ENCODE data around the gene SNCAIP. TPM values are rescaled to one million over a fixed set of nuclear protein-coding genes. Genes with fewer than 3 reads are reported as not detected.

The SNCAIP gene
- total and polyA plus RNA-seq, 2 donors (not counting 1 experiment from before 2014, with no cell fraction given): 1.3 to 4.1 TPM

- H3K27ac ChIP-seq (ENCODE audit: insufficient read depth, low read length): no peak overlapping the region
- no peaks in the 10 kb centered on the region for H3K4me1 ChIP-seq (ENCODE audit: control insufficient read depth, extremely low read depth, insufficient read depth, low read length)
- no peaks in the 10 kb centered on the region for H3K79me2 ChIP-seq (ENCODE audit: control insufficient read depth, insufficient read depth, low read length)
- H3K9me3 ChIP-seq (ENCODE audit: control insufficient read depth, insufficient read depth, low read depth, low read length): no peaks in the 10 kb centered on the region
- DNase-seq (ENCODE audit: low read depth in 2 of 2): peak in 1 of 2 donors; percentile 81
- TF ChIP-seq, protein P1, sequence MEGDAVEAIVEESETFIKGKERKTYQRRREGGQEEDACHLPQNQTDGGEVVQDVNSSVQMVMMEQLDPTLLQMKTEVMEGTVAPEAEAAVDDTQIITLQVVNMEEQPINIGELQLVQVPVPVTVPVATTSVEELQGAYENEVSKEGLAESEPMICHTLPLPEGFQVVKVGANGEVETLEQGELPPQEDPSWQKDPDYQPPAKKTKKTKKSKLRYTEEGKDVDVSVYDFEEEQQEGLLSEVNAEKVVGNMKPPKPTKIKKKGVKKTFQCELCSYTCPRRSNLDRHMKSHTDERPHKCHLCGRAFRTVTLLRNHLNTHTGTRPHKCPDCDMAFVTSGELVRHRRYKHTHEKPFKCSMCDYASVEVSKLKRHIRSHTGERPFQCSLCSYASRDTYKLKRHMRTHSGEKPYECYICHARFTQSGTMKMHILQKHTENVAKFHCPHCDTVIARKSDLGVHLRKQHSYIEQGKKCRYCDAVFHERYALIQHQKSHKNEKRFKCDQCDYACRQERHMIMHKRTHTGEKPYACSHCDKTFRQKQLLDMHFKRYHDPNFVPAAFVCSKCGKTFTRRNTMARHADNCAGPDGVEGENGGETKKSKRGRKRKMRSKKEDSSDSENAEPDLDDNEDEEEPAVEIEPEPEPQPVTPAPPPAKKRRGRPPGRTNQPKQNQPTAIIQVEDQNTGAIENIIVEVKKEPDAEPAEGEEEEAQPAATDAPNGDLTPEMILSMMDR (conservative IDR thresholded peaks at IDR 0.05 in 1 of 2, IDR thresholded peaks at IDR 0.05 in 1 of 2; ENCODE audit: low read depth in 1 of 2, low read length in 2 of 2): no peak
- no peak for TF ChIP-seq EZH2 (IDR thresholded peaks at IDR 0.05; ENCODE audit: low read length, missing control alignments)
- H3K36me3 ChIP-seq (ENCODE audit: control insufficient read depth, insufficient read depth, low read length): no peaks in the 10 kb centered on the region
- no peak overlapping the region for H3K4me3 ChIP-seq (replicated peaks in 1 of 4; ENCODE audit: control extremely low read depth in 1 of 4, insufficient read depth in 1 of 4, low read depth in 3 of 4, low read length in 4 of 4)
- H3K27me3 ChIP-seq (ENCODE audit: control insufficient read depth, insufficient read depth, low read length): no peaks in the 10 kb centered on the region
- no peak overlapping the region for H3K9ac ChIP-seq (ENCODE audit: insufficient read depth, low read length)
- no peak overlapping the region for H2AFZ ChIP-seq (ENCODE audit: low read length)
- no peak overlapping the region for H3K4me2 ChIP-seq (ENCODE audit: extremely low read depth, insufficient read depth, low read length)
- no peaks in the 10 kb centered on the region for H4K20me1 ChIP-seq (ENCODE audit: control insufficient read depth, extremely low read depth, insufficient read depth, low read length)
Observed at GRCh38 chr5:122478741-122479442, 166.9 kb downstream of the SNCAIP start.

DNA sequence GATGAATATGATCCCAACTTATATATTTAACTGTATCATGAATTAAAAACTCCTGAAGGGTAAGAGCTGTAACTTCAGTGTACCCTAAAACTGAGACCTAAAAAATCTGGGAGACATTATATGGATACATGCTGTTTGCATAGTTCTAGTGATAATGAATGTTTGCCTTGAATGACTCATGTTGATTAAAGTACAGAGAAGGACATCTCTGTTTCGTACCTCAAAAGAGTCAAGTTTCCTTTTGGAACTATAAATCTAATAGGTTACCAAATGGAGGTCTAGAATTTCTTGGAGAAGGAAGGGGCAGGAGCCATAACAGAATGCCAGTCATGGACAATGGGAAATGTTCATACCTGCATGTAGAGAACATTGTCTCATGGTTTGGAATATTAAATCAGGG, 168.1 kb downstream of the SNCAIP start:
- H3K27me3 ChIP-seq (ENCODE audit: control insufficient read depth, insufficient read depth, low read length): no peaks in the 10 kb centered on the region
- no peak overlapping the region for H3K4me3 ChIP-seq (replicated peaks in 1 of 4; ENCODE audit: control extremely low read depth in 1 of 4, insufficient read depth in 1 of 4, low read depth in 3 of 4, low read length in 4 of 4)
- H3K9ac ChIP-seq (ENCODE audit: insufficient read depth, low read length): no peak overlapping the region
- no peaks in the 10 kb centered on the region for H3K79me2 ChIP-seq (ENCODE audit: control insufficient read depth, insufficient read depth, low read length)
- H4K20me1 ChIP-seq (ENCODE audit: control insufficient read depth, extremely low read depth, insufficient read depth, low read length): no peaks in the 10 kb centered on the region
- H2AFZ ChIP-seq (ENCODE audit: low read length): no peak overlapping the region
- H3K9me3 ChIP-seq (ENCODE audit: control insufficient read depth, insufficient read depth, low read depth, low read length): no peaks in the 10 kb centered on the region
- TF ChIP-seq, protein P1 (conservative IDR thresholded peaks at IDR 0.05 in 1 of 2, IDR thresholded peaks at IDR 0.05 in 1 of 2; ENCODE audit: low read depth in 1 of 2, low read length in 2 of 2): no peak
- no peak for TF ChIP-seq EZH2 (IDR thresholded peaks at IDR 0.05; ENCODE audit: low read length, missing control alignments)
- no peak overlapping the region for H3K4me2 ChIP-seq (ENCODE audit: extremely low read depth, insufficient read depth, low read length)
- DNase-seq (ENCODE audit: low read depth in 2 of 2): no peak
- H3K36me3 ChIP-seq (ENCODE audit: control insufficient read depth, insufficient read depth, low read length): no peaks in the 10 kb centered on the region
- no peak overlapping the region for H3K27ac ChIP-seq (ENCODE audit: insufficient read depth, low read length)
- H3K4me1 ChIP-seq (ENCODE audit: control insufficient read depth, extremely low read depth, insufficient read depth, low read length): no peaks in the 10 kb centered on the region

GRCh38 chr5:122484103-122484502, 172.1 kb downstream of the SNCAIP start:
- Histone ChIP-seq H3K27me3 (ENCODE audit: control insufficient read depth, insufficient read depth, low read length) (no peaks in the 10 kb centered on the region), H4K20me1 (ENCODE audit: control insufficient read depth, extremely low read depth, insufficient read depth, low read length) (no peaks in the 10 kb centered on the region), H3K36me3 (ENCODE audit: control insufficient read depth, insufficient read depth, low read length) (no peaks in the 10 kb centered on the region), H3K4me2 (ENCODE audit: extremely low read depth, insufficient read depth, low read length) (no peak overlapping the region), H3K9me3 (ENCODE audit: control insufficient read depth, insufficient read depth, low read depth, low read length) (no peaks in the 10 kb centered on the region), H3K27ac (ENCODE audit: insufficient read depth, low read length) (no peak overlapping the region), H3K4me1 (ENCODE audit: control insufficient read depth, extremely low read depth, insufficient read depth, low read length) (no peaks in the 10 kb centered on the region), H2AFZ (ENCODE audit: low read length) (no peak overlapping the region), H3K79me2 (ENCODE audit: control insufficient read depth, insufficient read depth, low read length) (no peaks in the 10 kb centered on the region), H3K9ac (ENCODE audit: insufficient read depth, low read length) (no peak overlapping the region), H3K4me3 (replicated peaks in 1 of 4; ENCODE audit: control extremely low read depth in 1 of 4, insufficient read depth in 1 of 4, low read depth in 3 of 4, low read length in 4 of 4) (no peak overlapping the region)
- DNase-seq (ENCODE audit: low read depth in 2 of 2): no peak
- TF ChIP-seq EZH2 (IDR thresholded peaks at IDR 0.05; ENCODE audit: low read length, missing control alignments): no peak
- TF ChIP-seq, protein P1 (conservative IDR thresholded peaks at IDR 0.05 in 1 of 2, IDR thresholded peaks at IDR 0.05 in 1 of 2; ENCODE audit: low read depth in 1 of 2, low read length in 2 of 2): no peak

Data from fibroblast of lung (primary cell).